Stomach (tissue), 9 donors: ENCODE results near the gene SLC27A3. TPM values are rescaled to one million over a fixed set of nuclear protein-coding genes. Genes with fewer than 3 reads are reported as not detected.

ENCODE experiments used
- DNase-seq, 2 donors: peaks; one replicate each; pipeline versions ENCODE4 v3.0.0 to v3.0.0-alpha.2; 2013 to 2019
- H3K27ac ChIP-seq, 5 donors: fragments of 200-600 bp in 4 of 5; sonication (generic) in 4 of 5; one replicate each; pipeline ENCODE4 v1.5.1; 2013 to 2019; ENCODE audit warnings: mild to moderate bottlenecking in 1 of 5, moderate library complexity in 1 of 5
- H3K27me3 ChIP-seq, 3 donors: fragments of 200-600 bp; sonication (generic); one replicate each; pipeline ENCODE4 v1.5.1; 2017 to 2019; ENCODE audit warnings: mixed run types in 1 of 3
- H3K36me3 ChIP-seq, 4 donors: fragments of 200-600 bp; sonication (generic); 1 replicate in 3 of 4; 2 replicates in 1 of 4; pipeline ENCODE4 v1.5.1; 2016 to 2019
- H3K4me1 ChIP-seq, 4 donors: fragments of 200-600 bp; sonication (generic); one replicate each; pipeline ENCODE4 v1.5.1; 2016 to 2019
- H3K4me3 ChIP-seq, 4 donors: fragments of 200-600 bp; sonication (generic) in 3 of 4; one replicate each; pipeline ENCODE4 v1.5.1; 2016 to 2019; ENCODE audit warnings: mild to moderate bottlenecking in 1 of 4
- H3K9me3 ChIP-seq, 4 donors: fragments of 200-600 bp; sonication (generic); one replicate each; pipeline ENCODE4 v1.5.1; 2016 to 2019
- CTCF ChIP-seq, 7 experiments: fragments of 450-650 bp in 4 of 7; fragments of 200-600 bp in 3 of 7; sonication (generic) in 3 of 7; IDR thresholded peaks; one replicate each; pipeline ENCODE4 v1.5.1; 2016 to 2019; ENCODE audit warnings: antibody characterized with exemption in 7 of 7, control low read depth in 2 of 7, mild to moderate bottlenecking in 1 of 7
- EP300 ChIP-seq: sonication (generic); formaldehyde crosslinking; IDR thresholded peaks from one replicate; pipeline ENCODE4 v1.6.1; 2017; ENCODE audit warnings: antibody characterized with exemption
- POLR2A ChIP-seq, 4 donors: fragments of 450-650 bp; IDR thresholded peaks; one replicate each; pipeline ENCODE4 v1.6.1; 2016; ENCODE audit warnings: antibody characterized with exemption in 4 of 4, control low read depth in 2 of 4, mild to moderate bottlenecking in 1 of 4, moderate library complexity in 1 of 4
- POLR2AphosphoS5 ChIP-seq, 3 donors: sonication (generic); formaldehyde crosslinking; IDR thresholded peaks; one replicate each; pipeline ENCODE4 v1.6.1; 2016; ENCODE audit warnings: antibody characterized with exemption in 3 of 3
- WGBS, 5 donors: extraction: QIAGEN DNeasy Blood & Tissue Kit in 3 of 5; methylation state at CpG; one replicate each; pipeline versions ENCODE4 v1.1.5 to v1.1.7; 2013 to 2018; 5-methylcytosine and 5-hydroxymethylcytosine counted together
- intact Hi-C: fragments of 100-400 bp; cut with DNase I; formaldehyde crosslinking; loops from one replicate; pipeline ENCODE4 v1.15.1; 2023; ENCODE audit warnings: low total_unique reads
- polyA plus RNA-seq, 3 donors: library from polyadenylated mRNA; stranded (reverse); fragments of 200-250 nt; gene quantifications; one replicate each; pipeline ENCODE4 v1.2.3, GENCODE V29; 2013
- total RNA-seq, 5 donors: library from RNA; depleted of rRNA; stranded (reverse); fragments of >200 nt; gene quantifications; one replicate each; pipeline versions ENCODE4 v1.1.0 to v1.2.3, GENCODE V29; 2014 to 2016
- donor health status: healthy with polysubstance abuse.
- donor health status: Bipolar disorder and iron deficiency.
- donor health status: healthy.

Gene SLC27A3
- total and polyA plus RNA-seq, 8 donors = 14.9 to 89.9 (median 53.2) TPM

- Histone ChIP-seq H3K27ac (no peak overlapping the region), H3K4me1 (peaks cover 0 to 9% (median 4%) of the 10 kb centered on the region in 4 donors), H3K36me3 (peaks cover 0 to 7% (median 3%) of the 10 kb centered on the region in 4 donors), H3K9me3 (no peaks in the 10 kb centered on the region), H3K4me3 (no peak overlapping the region), H3K27me3 (peaks cover 0 to 12% (median 0%) of the 10 kb centered on the region in 3 donors)
- no peak for TF ChIP-seq CTCF (IDR thresholded peaks at IDR 0.05)
- no peak for TF ChIP-seq POLR2A (IDR thresholded peaks at IDR 0.05)
- no peak for TF ChIP-seq POLR2AphosphoS5 (IDR thresholded peaks at IDR 0.05)
- no peak for TF ChIP-seq EP300
- 72 to 92% (median 85%) methylated on average over 2 to 4 of the region's 4 CpGs for whole genome bisulfite sequencing, 5 donors
- no peak for DNase-seq
- intact Hi-C loops = loop anchor here (5.0 to 10.0 kb wide), 2 partner anchors 146 to 188 kb away; partner anchors contain the start of genes DENND4B and RAB13
Measured at GRCh38 chr1:153799016-153799415, 23.8 kb downstream of the SLC27A3 start.

- Histone ChIP-seq H3K36me3 (peaks cover 0 to 7% (median 3%) of the 10 kb centered on the region in 4 donors), H3K27me3 (peaks cover 0 to 7% (median 0%) of the 10 kb centered on the region in 3 donors), H3K9me3 (no peaks in the 10 kb centered on the region), H3K4me3 (no peak overlapping the region), H3K4me1 (peaks cover 0 to 17% (median 4%) of the 10 kb centered on the region in 4 donors), H3K27ac (no peak overlapping the region)
- TF ChIP-seq POLR2A (IDR thresholded peaks at IDR 0.05) (no peak), POLR2AphosphoS5 (IDR thresholded peaks at IDR 0.05) (no peak), EP300 (no peak), CTCF (IDR thresholded peaks at IDR 0.05) (no peak)
- DNase-seq = no peak
- intact Hi-C loops = loop anchor here (5.0 to 10.0 kb wide), 2 partner anchors 145 to 187 kb away; partner anchors contain the start of genes DENND4B and RAB13
- WGBS, 5 donors = 89 to 95% (median 91%) methylated on average over 22 to 27 of the region's 27 CpGs
Measured at GRCh38 chr1:153799566-153800465, 24.6 kb downstream of the SLC27A3 start.

DNA sequence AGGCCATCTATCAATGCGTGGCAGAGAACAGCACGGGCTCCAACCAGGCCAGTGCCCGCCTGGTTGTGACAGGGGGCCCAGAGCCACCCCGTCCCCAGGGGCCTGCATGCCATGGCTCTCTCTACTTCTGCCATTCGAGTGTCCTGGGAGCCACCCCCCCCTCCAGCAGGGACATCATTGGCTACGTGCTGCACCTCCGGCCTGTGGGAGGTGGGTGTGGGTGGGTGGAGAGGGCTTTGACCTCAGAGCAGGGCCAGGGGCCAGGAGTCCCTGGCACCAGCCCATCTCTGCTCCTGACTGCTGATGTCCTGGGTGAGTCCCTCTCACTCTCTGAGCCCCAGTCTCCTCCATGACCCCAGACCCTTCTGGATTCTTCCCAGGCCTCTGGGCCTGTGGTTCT lies 25.3 kb downstream of the SLC27A3 start:
- TF ChIP-seq EP300 (no peak), POLR2A (IDR thresholded peaks at IDR 0.05) (no peak), POLR2AphosphoS5 (IDR thresholded peaks at IDR 0.05) (no peak), CTCF (IDR thresholded peaks at IDR 0.05) (no peak)
- WGBS, 5 donors = 61 to 92% (median 76%) methylated on average over 3 to 7 of the region's 7 CpGs
- H3K36me3 ChIP-seq = peaks cover 0 to 7% (median 3%) of the 10 kb centered on the region in 4 donors
- no peak overlapping the region for H3K4me3 ChIP-seq
- no peak for DNase-seq
- intact Hi-C loops = no loop called here
- no peaks in the 10 kb centered on the region for H3K9me3 ChIP-seq
- H3K27me3 ChIP-seq = peaks cover 0 to under 1% (median 0%) of the 10 kb centered on the region in 3 donors
- no peak overlapping the region for H3K27ac ChIP-seq
- H3K4me1 ChIP-seq = peaks cover 0 to 18% (median 4%) of the 10 kb centered on the region in 4 donors

GRCh38 chr1:153801028-153801625 lies 25.9 kb downstream of the SLC27A3 start:
- intact Hi-C loops = no loop called here
- TF ChIP-seq CTCF (IDR thresholded peaks at IDR 0.05) (no peak), EP300 (no peak), POLR2A (IDR thresholded peaks at IDR 0.05) (no peak), POLR2AphosphoS5 (IDR thresholded peaks at IDR 0.05) (no peak)
- H3K27ac ChIP-seq = no peak overlapping the region

More at GRCh38 chr1:153801028-153801625, 25.9 kb downstream of the SLC27A3 start:
- no peak overlapping the region for H3K4me3 ChIP-seq
- no peak for DNase-seq
- WGBS, 5 donors = 93 to 99% (median 95%) methylated on average over 5 to 6 of the region's 6 CpGs
- H3K36me3 ChIP-seq = peaks cover 0 to 13% (median 3%) of the 10 kb centered on the region in 4 donors
- H3K9me3 ChIP-seq = no peaks in the 10 kb centered on the region
- peaks cover 0 to 24% (median 7%) of the 10 kb centered on the region in 4 donors for H3K4me1 ChIP-seq
- no peaks in the 10 kb centered on the region for H3K27me3 ChIP-seq
